GM19452 (cell line): ENCODE measurements around the gene MEN1.
A peak's percentile ranks its signal among the peaks of the same experiment; 100 is the strongest.

ENCODE experiments used
- ATAC-seq: cut with Tn5 transposase; IDR thresholded peaks from one replicate; pipeline ENCODE4 v1.9.1; 2021; ENCODE audit not compliant: unreplicated experiment

MEN1 gene

DNA sequence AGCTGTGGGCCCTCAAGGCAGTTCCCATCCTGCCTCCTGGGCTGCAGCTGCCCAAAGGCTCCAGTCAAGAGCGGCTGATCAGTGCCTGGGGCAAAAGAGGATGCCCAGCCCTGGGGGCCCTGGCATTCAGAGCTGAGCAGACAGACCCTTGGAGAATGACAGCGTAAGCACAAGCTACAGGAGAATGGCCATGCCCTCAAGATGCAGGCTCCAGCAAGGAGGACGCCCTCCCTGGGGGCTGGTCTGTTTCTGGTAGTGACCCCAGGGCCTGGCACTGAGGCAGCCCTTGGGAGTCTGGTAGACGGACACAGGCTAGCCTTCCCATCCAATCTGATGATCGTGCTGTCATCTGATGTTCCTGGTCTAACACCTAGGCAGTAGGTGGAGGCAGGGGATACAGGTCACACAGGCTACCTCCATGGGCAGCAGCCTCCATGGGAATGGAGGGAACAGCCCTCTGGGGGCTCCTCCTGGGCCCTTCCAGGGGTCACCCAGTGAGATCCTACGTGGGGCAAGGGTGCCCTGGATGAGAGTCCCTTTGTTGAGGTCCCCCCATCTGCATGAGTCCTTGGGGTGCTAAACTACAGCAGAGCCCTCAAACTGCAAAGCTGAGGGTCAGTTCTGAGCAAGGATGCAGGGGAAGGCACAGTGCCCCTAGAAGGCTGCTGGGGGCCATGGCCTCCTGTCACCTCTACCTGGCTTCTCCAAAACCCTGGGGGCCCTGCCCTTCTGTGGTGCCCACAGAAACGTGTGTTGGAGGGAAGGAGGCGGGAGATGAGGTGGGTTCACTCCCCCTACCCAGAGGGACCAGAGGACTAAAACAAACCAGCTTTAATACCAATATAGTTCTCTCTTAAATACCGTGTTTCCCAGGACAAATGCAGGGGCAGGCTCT is 21.8 kb downstream of the MEN1 start:
- ATAC-seq = no peak

GRCh38 chr11:64787526-64788320 is 22.6 kb downstream of the MEN1 start:
- ATAC-seq = no peak

DNA sequence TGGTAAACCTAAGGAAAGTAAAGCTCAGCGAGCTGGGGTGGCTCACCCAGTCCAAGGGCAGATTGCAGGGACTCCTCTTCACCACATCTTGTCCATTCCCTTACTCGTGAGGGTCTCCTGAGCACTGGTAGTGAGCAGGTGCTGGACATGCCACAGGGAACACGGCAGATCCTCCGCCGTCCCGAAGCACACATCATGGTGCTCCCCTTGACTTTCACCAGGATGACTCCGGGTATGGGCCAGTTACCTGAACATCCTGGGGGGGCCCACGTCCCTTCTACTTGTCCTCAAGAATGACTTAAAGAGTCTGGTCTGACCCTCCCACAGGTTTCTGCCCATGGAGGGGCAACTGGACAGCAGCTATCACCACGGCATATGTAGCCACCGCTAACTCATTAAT is 24.0 kb downstream of the MEN1 start:
- no peak for ATAC-seq

DNA sequence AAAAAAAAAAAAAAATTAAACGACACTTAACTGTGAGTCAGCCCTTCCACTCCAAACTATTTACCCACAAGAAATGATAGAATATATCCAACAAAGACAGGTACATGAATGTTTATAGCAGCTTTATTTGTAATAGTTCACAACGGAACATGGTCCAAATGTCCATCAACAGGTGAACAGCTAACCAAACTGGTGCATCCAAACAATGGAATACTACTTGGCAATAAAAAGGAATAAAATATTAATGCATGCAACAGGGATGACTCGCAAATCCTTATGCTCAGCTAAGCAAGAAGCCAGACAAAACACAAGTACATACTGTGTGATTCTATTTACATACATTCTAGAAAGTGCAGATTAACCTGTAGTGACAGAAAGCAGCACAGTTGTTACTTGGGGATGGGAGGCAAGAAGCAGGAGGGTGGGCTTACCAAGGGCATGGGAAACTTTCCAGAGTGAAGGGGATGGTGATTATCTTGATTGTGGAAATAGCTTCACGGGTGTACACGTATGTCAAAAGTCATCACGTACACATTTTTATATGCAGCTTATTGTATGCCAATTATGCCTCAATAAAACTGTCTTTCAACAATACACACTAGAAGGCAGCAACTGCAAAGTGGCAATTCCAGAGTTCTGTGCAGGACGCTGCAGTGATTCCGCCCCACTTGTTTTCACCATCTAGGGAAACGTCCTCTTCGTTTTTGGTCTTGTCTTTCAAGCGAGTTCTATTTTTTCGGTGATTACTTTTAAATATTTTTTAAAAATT is 25.4 kb downstream of the MEN1 start:
- no peak for ATAC-seq

GRCh38 chr11:64778473-64779298 is 31.7 kb downstream of the MEN1 start, which contains the start of gene SF1:
Gene SF1, minus strand, starts transcription at chr11:64778542. Its CDS starts 150 bp downstream, at chr11:64778392.
- ATAC-seq = peak; percentile 76

GRCh38 chr11:64778223-64778472 is 32.2 kb downstream of the MEN1 start:
- no peak for ATAC-seq

DNA sequence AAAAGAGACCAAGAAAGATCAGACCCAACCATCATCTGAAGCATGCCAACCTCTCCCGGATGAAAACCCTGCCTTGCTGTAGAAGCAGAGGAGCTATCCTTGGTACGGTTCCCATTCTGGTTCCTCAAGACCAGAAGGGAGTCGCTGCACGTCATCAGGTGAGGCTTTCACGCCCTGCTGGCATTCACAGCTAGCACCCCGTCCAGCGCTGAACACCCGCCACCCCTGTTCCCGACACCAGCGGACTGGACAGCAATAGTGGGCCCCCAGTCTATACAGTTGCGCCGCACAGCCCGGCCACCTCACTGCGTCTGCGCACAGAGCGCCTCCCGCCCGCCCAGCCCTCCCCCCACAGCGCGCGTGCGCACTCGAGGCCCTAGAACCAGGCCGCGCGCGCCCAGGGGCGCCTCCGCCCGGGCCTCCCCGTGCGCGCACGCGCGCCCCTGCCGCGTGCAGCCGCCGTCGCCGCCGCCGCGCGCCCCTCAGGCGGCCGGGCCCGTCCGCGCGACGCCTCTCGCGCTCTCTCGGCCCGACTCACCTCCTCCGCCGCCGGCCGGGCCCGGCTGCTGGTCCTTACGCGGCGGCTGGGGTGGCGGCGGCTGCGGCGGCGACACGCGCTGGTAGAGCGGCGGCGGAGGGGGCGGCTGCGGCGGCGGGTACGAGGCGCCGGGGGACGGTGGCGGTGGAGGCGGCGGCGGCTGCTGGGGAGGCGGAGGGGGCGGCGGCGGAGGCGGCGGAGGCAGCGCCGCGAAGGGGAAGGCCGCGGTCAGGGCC is 32.7 kb downstream of the MEN1 start:
- ATAC-seq = peak; percentile 23

DNA sequence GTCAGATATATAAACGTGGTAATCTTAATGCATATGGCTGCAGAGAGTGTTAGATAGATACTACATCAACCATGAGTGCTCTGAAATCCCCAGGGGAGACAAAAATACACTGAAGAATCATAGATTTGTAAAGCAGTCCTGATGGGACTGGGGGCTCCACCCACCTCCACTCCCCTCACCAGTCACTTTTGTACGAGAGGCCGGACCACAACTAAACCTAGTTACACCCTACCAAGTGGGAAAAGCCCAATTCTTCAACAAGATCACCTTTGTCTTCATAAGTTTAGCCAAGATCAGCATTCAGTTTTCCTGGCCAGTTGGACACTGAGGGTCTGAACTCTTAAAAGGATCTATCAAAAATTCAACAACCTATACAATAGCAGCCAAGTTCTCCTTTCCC is 33.5 kb downstream of the MEN1 start:
- ATAC-seq = no peak

DNA sequence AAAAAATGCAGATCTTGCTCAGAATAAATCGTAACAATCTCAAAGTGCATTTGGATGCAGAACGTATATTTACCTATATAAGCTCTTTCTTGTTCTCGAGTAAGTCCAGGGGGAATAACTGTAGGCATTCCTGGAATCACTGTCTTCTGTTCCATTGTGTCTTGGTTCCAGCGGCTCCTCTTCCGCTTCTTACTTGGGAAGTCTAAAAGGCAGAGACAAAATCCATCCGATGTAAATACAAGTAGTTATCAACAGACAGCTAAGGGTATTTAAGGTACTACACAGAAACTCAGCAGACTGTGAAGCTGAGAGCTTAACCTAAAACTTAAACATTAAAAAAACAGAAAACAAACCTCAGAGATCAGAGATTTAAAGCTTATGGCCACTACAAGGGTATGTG is 33.9 kb downstream of the MEN1 start:
- no peak for ATAC-seq

DNA sequence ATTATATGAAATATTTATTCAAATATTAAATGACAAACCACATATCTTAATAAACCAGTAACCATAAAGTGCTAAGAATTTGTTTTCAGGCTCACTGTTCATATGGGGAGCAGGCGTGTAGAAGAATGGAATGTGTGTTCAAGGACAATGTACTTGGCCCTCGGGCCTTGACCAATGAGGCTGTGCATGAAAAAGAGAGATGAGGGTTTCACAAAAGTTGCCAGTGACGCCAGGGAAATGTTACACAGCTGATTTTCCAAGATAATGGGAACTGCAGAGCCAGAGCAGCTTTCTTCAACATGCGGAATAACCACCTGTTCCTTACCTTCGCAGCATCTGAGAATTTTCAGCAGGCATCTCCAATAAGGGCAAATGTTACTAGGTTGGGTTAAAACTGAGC is 36.2 kb downstream of the MEN1 start:
- ATAC-seq = no peak

DNA sequence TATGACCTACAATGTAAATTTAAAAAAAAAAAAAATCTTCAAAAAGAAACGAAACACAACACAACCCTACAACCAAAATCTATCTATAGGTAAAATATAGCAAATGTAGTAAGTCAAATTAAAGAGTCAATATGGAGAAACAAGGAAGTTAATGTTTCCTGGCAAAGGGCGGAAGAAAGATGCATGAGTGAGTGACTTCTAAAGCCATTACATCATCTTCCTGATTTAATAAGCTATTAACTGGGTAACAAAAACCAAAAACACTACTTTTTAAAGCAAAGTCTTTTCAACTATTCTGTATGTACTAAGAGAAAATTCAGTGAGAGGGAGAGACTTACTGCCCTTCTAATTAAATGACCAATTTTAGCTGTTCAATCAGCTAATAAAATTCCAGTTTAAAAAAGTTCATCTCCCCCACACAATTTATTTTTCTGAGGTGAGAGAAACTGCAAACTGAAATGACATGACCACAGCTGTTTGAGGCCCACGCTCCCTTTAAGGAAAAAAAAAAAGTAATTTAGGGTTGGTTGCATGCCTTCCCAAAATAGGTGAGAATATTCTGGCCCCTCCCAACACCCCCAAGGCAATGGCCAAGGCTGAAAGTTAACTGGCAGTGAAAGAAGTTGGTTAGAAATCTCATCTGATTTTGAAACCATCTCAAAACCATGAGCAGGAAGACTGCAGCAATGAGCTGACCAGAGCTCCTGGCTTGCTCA is 37.9 kb downstream of the MEN1 start:
- ATAC-seq = no peak

GRCh38 chr11:64771861-64772260 is 38.5 kb downstream of the MEN1 start:
- no peak for ATAC-seq

- no peak for ATAC-seq
These were observed 40.2 kb downstream of the MEN1 start for GRCh38 chr11:64770120-64770519.

DNA sequence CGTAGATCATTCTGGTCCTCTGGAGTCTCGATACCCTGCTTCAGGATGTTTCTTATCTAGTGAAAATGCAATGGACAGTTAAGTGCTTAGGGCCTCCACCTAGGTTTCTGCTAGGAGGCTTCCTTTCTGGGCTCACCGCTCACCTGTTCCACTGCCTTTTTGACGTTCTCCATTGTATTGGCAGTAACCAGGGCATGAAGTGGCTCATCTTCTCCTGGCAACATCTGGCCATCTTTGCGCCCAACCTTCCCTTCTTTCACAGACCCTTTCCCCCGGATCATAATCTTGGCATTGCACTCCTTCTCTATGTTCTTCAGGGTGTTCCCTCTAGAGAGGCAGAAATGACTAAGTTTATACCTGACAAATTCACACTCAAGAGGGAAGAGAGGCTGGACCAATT is 41.1 kb downstream of the MEN1 start:
- no peak for ATAC-seq

DNA sequence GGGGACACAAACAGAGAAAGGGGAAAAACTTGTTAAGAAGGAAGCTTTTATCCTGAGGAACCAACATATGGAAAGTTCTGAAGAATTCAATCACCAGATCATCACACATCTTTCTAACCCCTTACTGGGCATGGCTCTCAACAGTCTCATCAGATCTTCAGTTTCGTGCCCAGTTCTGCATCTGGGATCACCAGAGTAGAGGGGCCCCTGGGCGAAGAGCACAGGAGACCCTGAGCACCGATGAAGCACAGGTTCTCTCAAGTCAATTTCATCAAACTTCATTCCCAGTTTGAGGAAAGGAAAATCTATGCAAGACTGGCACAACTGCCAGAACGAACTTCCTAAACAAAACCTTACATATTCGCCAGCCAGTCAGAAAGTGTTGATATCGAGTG is 42.1 kb downstream of the MEN1 start:
- no peak for ATAC-seq

GRCh38 chr11:64767344-64768299 is 42.7 kb downstream of the MEN1 start:
- ATAC-seq = no peak

- no peak for ATAC-seq
These were observed 43.5 kb downstream of the MEN1 start for GRCh38 chr11:64766881-64767280.
